Measurements from ENCODE around the gene MKX. TPM values are rescaled to one million over a fixed set of nuclear protein-coding genes. Genes with fewer than 3 reads are reported as not detected.

The MKX gene
- total RNA-seq, 1 donor from 2014 or later, result 0.42 TPM

DNA sequence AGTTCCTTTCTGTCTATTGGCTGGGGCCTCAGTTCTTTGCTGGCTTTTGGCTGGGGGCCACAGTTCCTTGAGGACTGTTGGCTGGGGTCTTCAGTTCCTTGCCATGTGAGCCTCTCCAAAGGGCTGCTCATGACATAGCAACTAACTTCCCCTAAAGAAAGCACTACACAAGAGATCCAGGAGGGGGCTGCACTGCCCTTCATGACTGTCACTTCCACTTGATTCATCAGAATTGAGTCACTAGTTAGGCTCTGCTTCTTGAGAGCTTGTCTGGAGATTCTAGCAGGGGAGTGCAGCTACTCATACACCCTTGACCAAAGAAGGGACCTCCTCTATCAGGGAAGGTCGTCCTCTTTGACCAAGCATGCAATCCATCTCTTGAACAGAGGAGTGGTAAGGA lies 38.0 kb upstream of the MKX start:
- Mint-ChIP-seq H3K9me3 (ENCODE audit: unreplicated experiment) (no peaks in the 10 kb centered on the region), H3K4me3 (ENCODE audit: unreplicated experiment) (no peak overlapping the region), H3K4me1 (ENCODE audit: low read depth, unreplicated experiment) (no peaks in the 10 kb centered on the region), H3K27ac (ENCODE audit: unreplicated experiment) (no peak overlapping the region), H3K27me3 (ENCODE audit: unreplicated experiment) (peaks cover 3% of the 10 kb centered on the region), H3K36me3 (ENCODE audit: unreplicated experiment) (no peaks in the 10 kb centered on the region)
- TF ChIP-seq, protein P1, sequence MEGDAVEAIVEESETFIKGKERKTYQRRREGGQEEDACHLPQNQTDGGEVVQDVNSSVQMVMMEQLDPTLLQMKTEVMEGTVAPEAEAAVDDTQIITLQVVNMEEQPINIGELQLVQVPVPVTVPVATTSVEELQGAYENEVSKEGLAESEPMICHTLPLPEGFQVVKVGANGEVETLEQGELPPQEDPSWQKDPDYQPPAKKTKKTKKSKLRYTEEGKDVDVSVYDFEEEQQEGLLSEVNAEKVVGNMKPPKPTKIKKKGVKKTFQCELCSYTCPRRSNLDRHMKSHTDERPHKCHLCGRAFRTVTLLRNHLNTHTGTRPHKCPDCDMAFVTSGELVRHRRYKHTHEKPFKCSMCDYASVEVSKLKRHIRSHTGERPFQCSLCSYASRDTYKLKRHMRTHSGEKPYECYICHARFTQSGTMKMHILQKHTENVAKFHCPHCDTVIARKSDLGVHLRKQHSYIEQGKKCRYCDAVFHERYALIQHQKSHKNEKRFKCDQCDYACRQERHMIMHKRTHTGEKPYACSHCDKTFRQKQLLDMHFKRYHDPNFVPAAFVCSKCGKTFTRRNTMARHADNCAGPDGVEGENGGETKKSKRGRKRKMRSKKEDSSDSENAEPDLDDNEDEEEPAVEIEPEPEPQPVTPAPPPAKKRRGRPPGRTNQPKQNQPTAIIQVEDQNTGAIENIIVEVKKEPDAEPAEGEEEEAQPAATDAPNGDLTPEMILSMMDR (IDR thresholded peaks at IDR 0.05; ENCODE audit: partially characterized antibody, unreplicated experiment), result peak; percentile 29
- DNase-seq, result no peak

- DNase-seq, result no peak
- Mint-ChIP-seq H3K27me3 (ENCODE audit: unreplicated experiment) (peaks cover 3% of the 10 kb centered on the region), H3K27ac (ENCODE audit: unreplicated experiment) (no peak overlapping the region), H3K4me1 (ENCODE audit: low read depth, unreplicated experiment) (no peaks in the 10 kb centered on the region), H3K9me3 (ENCODE audit: unreplicated experiment) (no peaks in the 10 kb centered on the region), H3K36me3 (ENCODE audit: unreplicated experiment) (no peaks in the 10 kb centered on the region), H3K4me3 (ENCODE audit: unreplicated experiment) (no peak overlapping the region)
- TF ChIP-seq, protein P1 (IDR thresholded peaks at IDR 0.05; ENCODE audit: partially characterized antibody, unreplicated experiment), result no peak
Observed at GRCh38 chr10:27779462-27780015, 33.9 kb upstream of the MKX start.

- Mint-ChIP-seq H3K36me3 (ENCODE audit: unreplicated experiment) (no peaks in the 10 kb centered on the region), H3K4me3 (ENCODE audit: unreplicated experiment) (no peak overlapping the region), H3K27me3 (ENCODE audit: unreplicated experiment) (no peaks in the 10 kb centered on the region), H3K9me3 (ENCODE audit: unreplicated experiment) (no peaks in the 10 kb centered on the region), H3K4me1 (ENCODE audit: low read depth, unreplicated experiment) (peaks cover 4% of the 10 kb centered on the region), H3K27ac (ENCODE audit: unreplicated experiment) (no peak overlapping the region)
- no peak for DNase-seq
- TF ChIP-seq, protein P1 (IDR thresholded peaks at IDR 0.05; ENCODE audit: partially characterized antibody, unreplicated experiment), result no peak
Observed at GRCh38 chr10:27774831-27775230, 29.2 kb upstream of the MKX start.

- no peaks in the 10 kb centered on the region for H3K27me3 Mint-ChIP-seq (ENCODE audit: unreplicated experiment)
- H3K4me1 Mint-ChIP-seq (ENCODE audit: low read depth, unreplicated experiment), result peaks cover 4% of the 10 kb centered on the region
- TF ChIP-seq, protein P1 (IDR thresholded peaks at IDR 0.05; ENCODE audit: partially characterized antibody, unreplicated experiment), result no peak
- H3K36me3 Mint-ChIP-seq (ENCODE audit: unreplicated experiment), result no peaks in the 10 kb centered on the region
- H3K4me3 Mint-ChIP-seq (ENCODE audit: unreplicated experiment), result no peak overlapping the region
- no peaks in the 10 kb centered on the region for H3K9me3 Mint-ChIP-seq (ENCODE audit: unreplicated experiment)
- H3K27ac Mint-ChIP-seq (ENCODE audit: unreplicated experiment), result no peak overlapping the region
- no peak for DNase-seq
Observed at GRCh38 chr10:27771231-27771630, 25.6 kb upstream of the MKX start.

DNA sequence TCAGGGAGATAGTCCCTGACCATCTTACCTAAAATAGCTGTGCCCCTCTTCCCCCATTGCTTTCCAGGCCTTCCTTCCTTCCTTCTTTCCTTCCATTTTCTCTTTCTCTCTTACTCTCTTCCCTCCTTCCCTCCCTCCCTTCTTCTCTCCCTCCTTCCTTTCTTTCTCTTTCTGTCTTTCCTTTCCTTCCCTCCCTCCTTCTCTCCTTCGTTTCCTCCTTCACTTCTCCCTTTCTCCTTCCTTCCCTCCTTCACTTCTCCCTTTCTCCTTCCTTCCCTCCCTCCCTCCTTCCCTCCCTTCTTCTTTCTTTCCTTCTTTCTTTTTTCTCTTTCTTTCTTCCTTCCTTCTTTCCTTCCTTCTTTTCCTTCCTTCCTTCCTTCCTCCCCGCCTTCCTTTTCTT lies 24.6 kb upstream of the MKX start:
- peaks cover 4% of the 10 kb centered on the region for H3K4me1 Mint-ChIP-seq (ENCODE audit: low read depth, unreplicated experiment)
- no peaks in the 10 kb centered on the region for H3K36me3 Mint-ChIP-seq (ENCODE audit: unreplicated experiment)
- no peak overlapping the region for H3K4me3 Mint-ChIP-seq (ENCODE audit: unreplicated experiment)
- no peak for DNase-seq
- H3K9me3 Mint-ChIP-seq (ENCODE audit: unreplicated experiment), result no peaks in the 10 kb centered on the region
- TF ChIP-seq, protein P1 (IDR thresholded peaks at IDR 0.05; ENCODE audit: partially characterized antibody, unreplicated experiment), result no peak
- H3K27ac Mint-ChIP-seq (ENCODE audit: unreplicated experiment), result no peak overlapping the region
- no peaks in the 10 kb centered on the region for H3K27me3 Mint-ChIP-seq (ENCODE audit: unreplicated experiment)

Data from glutamatergic neuron (in vitro differentiated cells).